ENCODE results near the gene ESF1. TPM values are rescaled to one million over a fixed set of nuclear protein-coding genes. Genes with fewer than 3 reads are reported as not detected.

ESF1 gene
- total RNA-seq, 1 experiment from 2014 or later: 28.7 TPM

- TF ChIP-seq AFF4 (CRISPR knock-in tag; IDR thresholded peaks at IDR 0.05; ENCODE audit: borderline replicate concordance): no peak
- no peak for TF ChIP-seq ZNF317 (CRISPR knock-in tag; IDR thresholded peaks at IDR 0.05; ENCODE audit: borderline replicate concordance, low read depth)
- no peak for TF ChIP-seq JAZF1 (CRISPR knock-in tag; IDR thresholded peaks at IDR 0.05)
- TF ChIP-seq PRRX2 (CRISPR knock-in tag; IDR thresholded peaks at IDR 0.05): no peak
Measured at GRCh38 chr20:13694420-13695150, 90.1 kb downstream of the ESF1 start (continued).

GRCh38 chr20:13692802-13693736 lies 91.7 kb downstream of the ESF1 start:
- ChIA-PET POLR2A (no interaction called here), CTCF (interaction anchor here (1.1 kb wide), 1 partner anchor 83 kb away, joined by 3 read pairs; no protein-coding TSS in a partner anchor)
- ATAC-seq (no peak), DNase-seq (ENCODE audit: low spot score) (no peak)
- Mint-ChIP-seq H3K27me3 (ENCODE audit: low read depth) (no peaks in the 10 kb centered on the region), H3K9me3 (peaks cover 31% of the 10 kb centered on the region), H3K4me1 (no peaks in the 10 kb centered on the region), H3K4me3 (no peak overlapping the region), H3K27ac (no peak overlapping the region), H3K36me3 (no peaks in the 10 kb centered on the region)
- peak; percentile 72; the same call in 1 of the 2 replicates for TF ChIP-seq GABPB1 (CRISPR knock-in tag; IDR thresholded peaks at IDR 0.05)
- TF ChIP-seq CDX4 (CRISPR knock-in tag; IDR thresholded peaks at IDR 0.05; ENCODE audit: borderline replicate concordance): no peak

GRCh38 chr20:13690943-13691342 lies 93.8 kb downstream of the ESF1 start:
- Mint-ChIP-seq H3K27me3 (ENCODE audit: low read depth) (no peaks in the 10 kb centered on the region), H3K4me1 (no peaks in the 10 kb centered on the region), H3K36me3 (no peaks in the 10 kb centered on the region), H3K4me3 (no peak overlapping the region), H3K27ac (no peak overlapping the region), H3K9me3 (peaks cover 22% of the 10 kb centered on the region)
- ChIA-PET POLR2A (no interaction called here), CTCF (no interaction called here)
- DNase-seq (ENCODE audit: low spot score) (no peak), ATAC-seq (no peak)
- TF ChIP-seq AR (CRISPR knock-in tag; IDR thresholded peaks at IDR 0.05) (no peak), CREB1 (CRISPR knock-in tag; IDR thresholded peaks at IDR 0.05) (no peak), TEAD1 (CRISPR knock-in tag; IDR thresholded peaks at IDR 0.05) (no peak), ZNF138 (CRISPR knock-in tag; conservative IDR thresholded peaks at IDR 0.05) (no peak), NFE2L1 (CRISPR knock-in tag; IDR thresholded peaks at IDR 0.05) (no peak), HMGA2 (CRISPR knock-in tag; IDR thresholded peaks at IDR 0.05) (no peak), IRF1 (CRISPR knock-in tag; IDR thresholded peaks at IDR 0.05) (no peak), CBFB (CRISPR knock-in tag; IDR thresholded peaks at IDR 0.05; ENCODE audit: low read depth) (no peak), ZBTB21 (CRISPR knock-in tag; IDR thresholded peaks at IDR 0.05; ENCODE audit: borderline replicate concordance) (no peak), NR2C2 (CRISPR knock-in tag; IDR thresholded peaks at IDR 0.05) (no peak), USF1 (CRISPR knock-in tag; IDR thresholded peaks at IDR 0.05) (no peak)
